Measurements from ENCODE around the gene CLDN11.

Gene CLDN11

DNA sequence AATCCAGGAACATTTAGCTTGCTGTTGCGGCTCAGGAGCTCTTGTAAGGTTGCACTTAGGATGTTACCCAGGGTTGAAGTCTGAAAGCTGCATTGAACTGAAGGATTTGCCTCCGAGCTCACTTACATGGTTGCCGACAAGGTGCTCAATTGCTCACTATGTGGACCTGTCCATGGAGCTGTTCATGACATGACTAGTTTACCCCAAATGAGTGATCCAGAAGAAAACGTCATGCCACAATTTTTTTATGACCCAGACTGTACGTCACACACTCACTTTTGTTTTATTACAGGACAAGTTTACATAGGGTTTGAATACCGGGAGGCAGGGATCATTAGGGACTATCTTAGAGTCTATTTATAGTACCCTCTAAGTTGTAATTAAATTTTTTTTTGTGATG lies 21.0 kb upstream of the CLDN11 start:
- no peak overlapping the region for H3K27ac ChIP-seq
- TF ChIP-seq, protein P1, sequence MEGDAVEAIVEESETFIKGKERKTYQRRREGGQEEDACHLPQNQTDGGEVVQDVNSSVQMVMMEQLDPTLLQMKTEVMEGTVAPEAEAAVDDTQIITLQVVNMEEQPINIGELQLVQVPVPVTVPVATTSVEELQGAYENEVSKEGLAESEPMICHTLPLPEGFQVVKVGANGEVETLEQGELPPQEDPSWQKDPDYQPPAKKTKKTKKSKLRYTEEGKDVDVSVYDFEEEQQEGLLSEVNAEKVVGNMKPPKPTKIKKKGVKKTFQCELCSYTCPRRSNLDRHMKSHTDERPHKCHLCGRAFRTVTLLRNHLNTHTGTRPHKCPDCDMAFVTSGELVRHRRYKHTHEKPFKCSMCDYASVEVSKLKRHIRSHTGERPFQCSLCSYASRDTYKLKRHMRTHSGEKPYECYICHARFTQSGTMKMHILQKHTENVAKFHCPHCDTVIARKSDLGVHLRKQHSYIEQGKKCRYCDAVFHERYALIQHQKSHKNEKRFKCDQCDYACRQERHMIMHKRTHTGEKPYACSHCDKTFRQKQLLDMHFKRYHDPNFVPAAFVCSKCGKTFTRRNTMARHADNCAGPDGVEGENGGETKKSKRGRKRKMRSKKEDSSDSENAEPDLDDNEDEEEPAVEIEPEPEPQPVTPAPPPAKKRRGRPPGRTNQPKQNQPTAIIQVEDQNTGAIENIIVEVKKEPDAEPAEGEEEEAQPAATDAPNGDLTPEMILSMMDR (conservative IDR thresholded peaks at IDR 0.05) = no peak

DNA sequence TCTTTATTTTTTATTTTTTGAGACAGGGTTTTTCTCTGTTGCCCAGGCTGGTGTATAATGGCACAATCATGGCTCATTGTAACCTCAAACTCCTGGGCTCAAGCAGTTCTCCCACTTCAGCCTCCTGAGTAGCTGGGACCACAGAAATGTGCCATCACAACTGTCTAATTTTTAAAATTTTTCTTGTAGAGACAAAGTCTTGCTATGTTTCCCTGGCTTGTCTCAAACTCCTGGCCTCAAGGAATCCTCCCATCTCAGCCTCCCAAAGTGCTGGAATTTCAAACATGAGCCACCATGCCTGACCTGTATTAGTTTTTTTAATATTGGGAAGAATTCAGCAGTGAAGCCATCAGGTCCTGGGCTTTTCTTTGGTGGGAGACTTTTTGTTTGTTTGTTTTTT lies 13.6 kb upstream of the CLDN11 start:
- no peak overlapping the region for H3K27ac ChIP-seq
- TF ChIP-seq, protein P1 (conservative IDR thresholded peaks at IDR 0.05) = no peak

DNA sequence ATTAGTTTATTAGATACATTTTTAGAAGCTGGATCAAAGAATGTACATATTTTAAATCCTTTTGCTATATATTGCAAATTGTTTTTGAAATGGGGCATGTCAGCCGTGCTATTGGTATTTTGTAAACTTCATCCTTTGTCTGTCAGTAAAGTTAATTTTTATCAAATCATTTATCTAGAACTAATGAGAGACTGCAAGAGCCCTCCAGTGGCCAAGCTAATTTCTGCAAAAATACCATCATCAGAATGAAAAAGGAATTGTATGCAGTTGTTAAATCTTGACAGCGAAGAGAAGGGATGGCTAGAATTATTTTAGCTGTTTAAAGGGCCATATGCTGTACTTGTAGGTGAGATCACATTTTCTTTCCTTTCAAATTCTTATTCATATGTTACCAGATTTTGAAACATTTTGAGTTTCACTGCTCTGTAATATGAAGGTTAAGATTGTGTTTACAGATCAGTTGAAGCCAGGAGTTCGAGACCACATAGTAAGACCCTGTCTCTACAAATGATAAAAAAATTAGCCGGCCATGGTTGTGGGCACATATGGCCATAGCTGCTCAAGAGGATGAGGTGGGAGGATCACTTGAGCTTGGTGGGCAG lies 8.1 kb upstream of the CLDN11 start:
- TF ChIP-seq, protein P1 (conservative IDR thresholded peaks at IDR 0.05) = peak; percentile 84
- no peak overlapping the region for H3K27ac ChIP-seq

DNA sequence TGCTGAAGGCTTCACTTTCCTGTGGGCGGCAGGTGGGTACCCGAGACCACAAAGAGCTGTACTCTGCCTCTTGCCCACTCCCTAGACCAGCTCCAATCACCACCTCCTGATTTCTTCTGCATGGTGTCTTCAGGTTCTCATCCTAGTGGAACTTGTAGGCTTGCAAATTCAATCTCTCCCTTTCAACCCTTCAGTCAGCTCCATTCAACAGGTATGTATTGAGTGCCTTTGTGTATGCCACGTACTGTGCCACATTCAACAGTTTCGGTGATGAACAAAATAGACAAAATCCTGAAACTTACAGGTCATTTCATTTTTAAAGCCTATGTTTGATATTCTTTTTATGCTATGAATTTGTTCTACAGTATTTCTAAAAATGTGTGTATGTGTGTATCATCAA lies 5.4 kb upstream of the CLDN11 start:
- TF ChIP-seq, protein P1 (conservative IDR thresholded peaks at IDR 0.05) = no peak
- no peak overlapping the region for H3K27ac ChIP-seq

DNA sequence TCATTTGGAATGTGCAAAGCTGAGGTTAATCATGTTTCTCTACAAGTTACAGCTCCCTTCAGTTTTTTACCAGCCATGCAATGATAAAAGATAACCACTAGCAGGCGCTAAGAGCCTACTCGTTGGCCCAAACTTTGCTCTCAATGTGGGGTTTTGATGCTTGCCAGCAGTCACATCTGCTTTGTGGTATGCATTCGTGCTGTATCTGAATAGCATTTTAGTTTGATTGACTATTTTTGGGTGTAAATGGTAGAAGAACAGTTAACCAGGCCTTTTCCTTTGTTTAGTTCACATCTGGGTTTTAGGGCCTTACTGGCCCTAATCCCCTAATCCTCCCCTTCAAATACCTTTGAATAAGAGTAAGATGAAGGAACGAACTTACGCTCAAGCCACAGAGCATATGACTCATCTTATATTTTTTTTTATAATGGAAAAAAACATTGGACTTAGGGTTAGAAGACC lies 4.4 kb upstream of the CLDN11 start:
- no peak overlapping the region for H3K27ac ChIP-seq
- TF ChIP-seq, protein P1 (conservative IDR thresholded peaks at IDR 0.05) = peak; percentile 99

DNA sequence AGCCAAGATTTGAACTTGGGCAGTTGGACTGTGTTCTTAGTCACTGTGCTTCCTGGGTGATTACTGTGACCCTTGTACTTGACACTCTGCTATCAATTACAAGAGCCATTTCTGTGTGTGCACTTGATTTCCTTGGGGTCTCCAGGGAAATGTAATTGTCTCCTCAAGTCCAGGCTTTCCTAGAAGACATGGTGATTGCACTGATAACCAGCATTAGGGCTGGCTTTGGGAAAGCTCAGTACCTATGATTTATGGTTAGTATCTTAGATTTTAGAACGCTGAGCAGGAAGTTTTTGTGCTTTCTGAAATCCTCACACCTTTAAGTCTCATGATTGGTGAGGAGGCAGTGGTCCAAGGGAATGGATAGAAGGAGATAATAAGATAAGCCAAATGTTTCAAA lies 1.6 kb upstream of the CLDN11 start:
- H3K27ac ChIP-seq = no peak overlapping the region
- TF ChIP-seq, protein P1 (conservative IDR thresholded peaks at IDR 0.05) = no peak

DNA sequence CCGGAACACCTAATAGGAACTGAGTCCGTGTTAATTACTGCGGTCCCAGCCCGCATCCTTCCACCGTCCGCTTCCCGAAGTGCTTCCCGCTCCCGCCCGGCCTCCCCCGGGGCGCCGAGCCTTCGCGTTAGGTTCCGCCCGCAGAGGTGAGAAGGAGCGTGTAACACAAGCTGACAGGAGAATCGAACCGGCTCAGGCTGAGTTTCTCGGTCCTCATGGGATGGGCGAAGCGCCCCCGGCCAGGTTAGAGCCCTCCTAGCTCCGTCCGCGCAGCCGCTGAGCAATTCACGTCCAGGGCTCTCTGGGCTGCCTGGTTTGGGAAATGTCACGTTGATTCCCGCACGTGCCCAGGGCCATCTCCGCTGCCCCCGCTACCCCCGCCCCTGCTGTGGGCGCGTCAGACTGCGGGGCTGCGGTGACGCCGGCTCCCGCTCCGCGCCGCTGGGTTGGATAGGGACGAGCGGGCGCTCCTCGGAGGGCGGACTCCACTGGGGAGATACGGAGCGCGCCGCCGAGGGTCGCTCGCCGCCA lies 954 bp downstream of the CLDN11 start:
- TF ChIP-seq, protein P1 (conservative IDR thresholded peaks at IDR 0.05) = no peak
- H3K27ac ChIP-seq = no peak overlapping the region

Data from VCaP (cell line).